Activated CD8-positive, alpha-beta T cell treated with anti-CD3 and anti-CD28 coated beads for 36 hours (primary cell): Measurements from ENCODE around the gene ZFAND2A. TPM values are rescaled to one million over a fixed set of nuclear protein-coding genes. Genes with fewer than 3 reads are reported as not detected.

Experiments
- ATAC-seq: fragments of 200-7000 bp; cut with Tn5 transposase; one replicate; pipeline ENCODE4 v1.10.0; 2021; ENCODE audit warnings: mild to moderate bottlenecking, moderate library complexity
- CTCF ChIA-PET: fragments of 350-600 bp; sonication (Branson Sonifier 250); formaldehyde crosslinking; loops from one replicate; lab custom pipeline; 2021; ENCODE audit warnings: antibody characterized with exemption; lab: Charles Lee
- POLR2A ChIA-PET: fragments of 350-600 bp; sonication (Branson Sonifier 250); formaldehyde crosslinking; loops from one replicate; lab custom pipeline; 2021; ENCODE audit warnings: antibody characterized with exemption; lab: Charles Lee
- DNase-seq: peaks from one replicate; pipeline ENCODE4 v3.0.0-alpha.2; 2020
- H3K27ac Mint-ChIP-seq: one replicate; pipeline ENCODE4 v1.8.0; 2021; ENCODE audit warnings: mild to moderate bottlenecking, mixed read lengths
- H3K27me3 Mint-ChIP-seq: one replicate; pipeline ENCODE4 v1.8.0; 2021; ENCODE audit warnings: mixed read lengths
- H3K36me3 Mint-ChIP-seq: one replicate; pipeline ENCODE4 v1.8.0; 2021; ENCODE audit warnings: low read depth, mixed read lengths
- H3K4me1 Mint-ChIP-seq: one replicate; pipeline ENCODE4 v1.8.0; 2021; ENCODE audit warnings: low read depth, mixed read lengths
- H3K4me3 Mint-ChIP-seq: one replicate; pipeline ENCODE4 v1.8.0; 2021; ENCODE audit warnings: mild to moderate bottlenecking, moderate library complexity, mixed read lengths
- H3K9me3 Mint-ChIP-seq: one replicate; pipeline ENCODE4 v1.8.0; 2021; ENCODE audit warnings: mixed read lengths
- intact Hi-C: fragments of 100-400 bp; cut with micrococcal nuclease; formaldehyde crosslinking; loops from one replicate; pipeline ENCODE4 v1.10.0; 2022
- total RNA-seq, 2 experiments: library from RNA; stranded (reverse); gene quantifications; one replicate each; pipeline ENCODE4 v1.2.3, GENCODE V29; 2021
- TF ChIP-seq, protein P1 (sequence below): fragments of 200-600 bp; IDR thresholded peaks from one replicate; pipeline ENCODE4 v1.8.0; 2022; ENCODE audit warnings: antibody characterized with exemption, mild to moderate bottlenecking

The ZFAND2A gene
- total RNA-seq, 2 experiments from 2014 or later = 22.1 to 23.5 TPM

- POLR2A ChIA-PET = no interaction called here
- Mint-ChIP-seq H3K27me3 (no peaks in the 10 kb centered on the region), H3K4me1 (peaks cover 16% of the 10 kb centered on the region), H3K9me3 (no peaks in the 10 kb centered on the region), H3K27ac (no peak overlapping the region), H3K4me3 (no peak overlapping the region), H3K36me3 (peaks cover 2% of the 10 kb centered on the region)
- DNase-seq (peak; percentile 27), ATAC-seq (no peak)
- intact Hi-C loops = no loop called here
- TF ChIP-seq, protein P1, sequence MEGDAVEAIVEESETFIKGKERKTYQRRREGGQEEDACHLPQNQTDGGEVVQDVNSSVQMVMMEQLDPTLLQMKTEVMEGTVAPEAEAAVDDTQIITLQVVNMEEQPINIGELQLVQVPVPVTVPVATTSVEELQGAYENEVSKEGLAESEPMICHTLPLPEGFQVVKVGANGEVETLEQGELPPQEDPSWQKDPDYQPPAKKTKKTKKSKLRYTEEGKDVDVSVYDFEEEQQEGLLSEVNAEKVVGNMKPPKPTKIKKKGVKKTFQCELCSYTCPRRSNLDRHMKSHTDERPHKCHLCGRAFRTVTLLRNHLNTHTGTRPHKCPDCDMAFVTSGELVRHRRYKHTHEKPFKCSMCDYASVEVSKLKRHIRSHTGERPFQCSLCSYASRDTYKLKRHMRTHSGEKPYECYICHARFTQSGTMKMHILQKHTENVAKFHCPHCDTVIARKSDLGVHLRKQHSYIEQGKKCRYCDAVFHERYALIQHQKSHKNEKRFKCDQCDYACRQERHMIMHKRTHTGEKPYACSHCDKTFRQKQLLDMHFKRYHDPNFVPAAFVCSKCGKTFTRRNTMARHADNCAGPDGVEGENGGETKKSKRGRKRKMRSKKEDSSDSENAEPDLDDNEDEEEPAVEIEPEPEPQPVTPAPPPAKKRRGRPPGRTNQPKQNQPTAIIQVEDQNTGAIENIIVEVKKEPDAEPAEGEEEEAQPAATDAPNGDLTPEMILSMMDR = no peak
- CTCF ChIA-PET = interaction anchor here (5.7 kb wide), 1 partner anchor 36 kb away, joined by 32 read pairs; no protein-coding TSS in a partner anchor
Observed at GRCh38 chr7:1140476-1141104, 19.4 kb downstream of the ZFAND2A start.

DNA sequence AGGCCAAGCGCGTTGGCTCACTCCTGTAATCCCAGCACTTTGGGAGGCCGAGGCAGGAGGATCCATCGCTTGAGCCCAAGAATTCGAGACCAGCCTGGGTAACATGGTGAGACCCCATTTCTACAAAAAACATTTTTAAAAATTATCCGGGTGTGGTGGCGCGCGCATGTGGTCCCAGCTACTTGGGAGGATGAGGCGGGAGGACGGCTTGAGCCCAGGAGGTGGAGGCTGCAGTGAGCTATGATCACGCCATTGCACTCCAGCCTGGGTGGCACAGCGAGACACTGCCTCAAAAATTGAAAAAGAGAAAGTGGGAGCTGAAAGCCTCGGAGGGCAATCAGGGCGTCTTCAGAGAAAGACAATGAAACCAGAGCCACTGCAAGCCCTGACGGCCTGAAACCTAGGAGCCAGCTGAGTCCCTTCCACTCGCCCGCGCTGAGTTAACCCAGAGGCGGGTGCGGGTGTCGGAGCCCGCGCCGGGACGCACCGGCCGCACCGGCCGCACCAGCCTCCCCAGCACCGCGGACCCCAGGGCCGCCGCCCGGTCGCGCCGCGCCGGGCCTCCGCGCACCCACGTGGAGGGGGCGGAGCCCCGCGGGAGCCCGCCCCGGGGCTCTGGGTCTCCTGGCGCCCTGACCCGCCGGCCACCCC is 22.4 kb downstream of the ZFAND2A start:
- peak; percentile 66 for ATAC-seq
- peak; percentile 27 for DNase-seq
- Mint-ChIP-seq H3K27me3 (no peaks in the 10 kb centered on the region), H3K27ac (peak overlapping the region; percentile 71), H3K4me3 (peak overlapping the region; percentile 79), H3K9me3 (no peaks in the 10 kb centered on the region), H3K4me1 (peaks cover 16% of the 10 kb centered on the region), H3K36me3 (peaks cover 6% of the 10 kb centered on the region)
- CTCF ChIA-PET = interaction anchor here (0.6 to 5.7 kb wide), 10 partner anchors 20 to 337 kb away, joined by 3 to 32 read pairs (median 4); partner anchors contain the start of genes GPR146 and ZFAND2A
- intact Hi-C loops = no loop called here
- TF ChIP-seq, protein P1 = peak; percentile 18
- POLR2A ChIA-PET = interaction anchor here (0.7 to 2.2 kb wide), 12 partner anchors 12 to 194 kb away, joined by 3 to 12 read pairs (median 4); partner anchors contain the start of genes COX19, GPR146 and ZFAND2A

DNA sequence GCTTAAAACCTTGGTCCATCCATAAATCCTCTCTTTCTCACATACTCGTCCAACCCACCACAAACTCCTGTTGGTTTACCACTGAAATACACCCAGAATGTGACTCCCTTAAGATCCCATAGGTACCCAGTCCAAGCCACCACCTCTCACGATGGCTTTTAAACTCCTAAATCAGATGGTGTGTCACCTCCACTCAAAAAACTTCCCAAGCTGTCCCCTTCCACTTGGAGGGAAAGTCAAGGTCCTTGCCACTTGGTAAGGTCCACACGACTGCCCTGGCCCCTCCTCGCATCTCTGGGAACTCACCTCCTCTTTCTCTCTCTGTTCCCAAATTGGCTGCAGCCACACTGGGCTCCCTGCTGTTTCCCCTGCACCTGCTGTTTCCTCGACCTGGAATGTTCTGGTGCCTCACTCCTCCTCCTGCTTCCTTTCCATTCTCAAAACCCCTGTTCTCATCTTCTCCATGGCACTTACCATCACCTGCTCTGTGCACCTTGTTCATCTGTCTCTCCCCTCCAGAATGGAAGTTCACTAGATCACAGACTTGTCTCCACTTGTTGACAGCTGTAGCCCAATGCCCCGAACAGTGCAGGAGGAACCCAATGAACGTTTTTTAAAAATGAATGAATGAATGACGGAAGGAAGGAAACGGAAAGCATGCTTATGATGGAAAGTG is 23.0 kb downstream of the ZFAND2A start:
- Mint-ChIP-seq H3K27ac (peak overlapping the region; percentile 71), H3K27me3 (no peaks in the 10 kb centered on the region), H3K4me3 (peak overlapping the region; percentile 79), H3K9me3 (no peaks in the 10 kb centered on the region), H3K4me1 (peaks cover 16% of the 10 kb centered on the region), H3K36me3 (peaks cover 9% of the 10 kb centered on the region)
- ChIA-PET POLR2A (interaction anchor here (0.8 to 2.1 kb wide), 7 partner anchors 11 to 33 kb away, joined by 3 to 12 read pairs (median 5); partner anchors contain the start of gene ZFAND2A), CTCF (interaction anchor here (0.6 to 5.7 kb wide), 7 partner anchors 23 to 337 kb away, joined by 3 to 32 read pairs (median 3); partner anchors contain the start of genes GPR146 and ZFAND2A)
- TF ChIP-seq, protein P1 = no peak
- intact Hi-C loops = no loop called here
- ATAC-seq = no peak
- no peak for DNase-seq

DNA sequence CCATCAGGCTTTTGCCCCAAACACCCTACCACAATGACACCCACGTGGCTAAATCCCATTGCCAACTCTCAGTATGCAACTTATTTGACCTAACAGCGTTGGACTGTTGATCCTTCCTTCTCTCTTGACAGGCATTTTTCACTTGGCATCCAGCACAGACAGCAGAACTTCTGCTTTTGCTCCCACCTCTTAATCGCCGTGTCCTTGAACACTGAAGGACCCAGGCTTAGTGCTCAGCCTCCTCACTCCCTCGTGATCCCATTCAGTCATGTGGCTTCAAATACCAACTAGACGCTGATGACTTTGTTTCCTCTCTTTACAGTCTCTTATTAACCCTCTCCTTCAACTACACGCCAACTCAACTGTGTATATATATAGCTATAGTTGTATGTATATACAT is 25.0 kb downstream of the ZFAND2A start:
- H3K36me3 Mint-ChIP-seq = peaks cover 14% of the 10 kb centered on the region
- H3K4me1 Mint-ChIP-seq = peaks cover 11% of the 10 kb centered on the region
- intact Hi-C loops = no loop called here
- TF ChIP-seq, protein P1 = no peak
- no peaks in the 10 kb centered on the region for H3K9me3 Mint-ChIP-seq
- no peaks in the 10 kb centered on the region for H3K27me3 Mint-ChIP-seq
- ATAC-seq (no peak), DNase-seq (no peak)
- no peak overlapping the region for H3K4me3 Mint-ChIP-seq
- ChIA-PET POLR2A (no interaction called here), CTCF (interaction anchor here (1.2 kb wide), 1 partner anchor 141 kb away, joined by 3 read pairs; no protein-coding TSS in a partner anchor)
- no peak overlapping the region for H3K27ac Mint-ChIP-seq
